Transverse colon (tissue), 4 donors: ENCODE data around the gene WSCD2.

Source experiments
- POLR2A ChIP-seq: fragments of 450-650 bp; IDR thresholded peaks from one replicate; pipeline ENCODE4 v1.6.1; 2016; ENCODE audit warnings: antibody characterized with exemption, mild to moderate bottlenecking, moderate library complexity
- POLR2AphosphoS5 ChIP-seq, 3 donors: sonication (generic); formaldehyde crosslinking; IDR thresholded peaks; one replicate each; pipeline ENCODE4 v1.6.1; 2016; ENCODE audit warnings: antibody characterized with exemption in 3 of 3
- TF ChIP-seq, protein P1 (sequence below), 5 experiments: fragments of 200-600 bp in 3 of 5; fragments of 450-650 bp in 2 of 5; sonication (generic) in 3 of 5; IDR thresholded peaks; 1 replicate in 2 of 5; 2 replicates in 3 of 5; pipeline ENCODE4 v1.5.1; 2016 to 2017; ENCODE audit warnings: antibody characterized with exemption in 5 of 5, inconsistent platforms in 3 of 5, mild to moderate bottlenecking in 2 of 5, moderate library complexity in 1 of 5

- TF ChIP-seq POLR2AphosphoS5 (IDR thresholded peaks at IDR 0.05) = no peak
- TF ChIP-seq, protein P1, sequence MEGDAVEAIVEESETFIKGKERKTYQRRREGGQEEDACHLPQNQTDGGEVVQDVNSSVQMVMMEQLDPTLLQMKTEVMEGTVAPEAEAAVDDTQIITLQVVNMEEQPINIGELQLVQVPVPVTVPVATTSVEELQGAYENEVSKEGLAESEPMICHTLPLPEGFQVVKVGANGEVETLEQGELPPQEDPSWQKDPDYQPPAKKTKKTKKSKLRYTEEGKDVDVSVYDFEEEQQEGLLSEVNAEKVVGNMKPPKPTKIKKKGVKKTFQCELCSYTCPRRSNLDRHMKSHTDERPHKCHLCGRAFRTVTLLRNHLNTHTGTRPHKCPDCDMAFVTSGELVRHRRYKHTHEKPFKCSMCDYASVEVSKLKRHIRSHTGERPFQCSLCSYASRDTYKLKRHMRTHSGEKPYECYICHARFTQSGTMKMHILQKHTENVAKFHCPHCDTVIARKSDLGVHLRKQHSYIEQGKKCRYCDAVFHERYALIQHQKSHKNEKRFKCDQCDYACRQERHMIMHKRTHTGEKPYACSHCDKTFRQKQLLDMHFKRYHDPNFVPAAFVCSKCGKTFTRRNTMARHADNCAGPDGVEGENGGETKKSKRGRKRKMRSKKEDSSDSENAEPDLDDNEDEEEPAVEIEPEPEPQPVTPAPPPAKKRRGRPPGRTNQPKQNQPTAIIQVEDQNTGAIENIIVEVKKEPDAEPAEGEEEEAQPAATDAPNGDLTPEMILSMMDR (IDR thresholded peaks at IDR 0.05) = no peak
- no peak for TF ChIP-seq POLR2A
Measured at GRCh38 chr12:108201808-108202207, 72.7 kb downstream of the WSCD2 start.
